Subcutaneous adipose tissue (tissue), 4 donors: Measurements from ENCODE around the gene TMOD3. TPM values are rescaled to one million over a fixed set of nuclear protein-coding genes. Genes with fewer than 3 reads are reported as not detected.

Source experiments
- CTCF ChIP-seq: fragments of 450-650 bp; IDR thresholded peaks from one replicate; pipeline ENCODE4 v1.5.1; 2016; ENCODE audit warnings: low read depth, mild to moderate bottlenecking, control low read depth, antibody characterized with exemption, moderate library complexity
- total RNA-seq, 4 donors: library from RNA; depleted of rRNA; stranded (reverse); fragments of >200 nt; gene quantifications; one replicate each; pipeline ENCODE4 v1.1.0, GENCODE V29; 2016

Gene TMOD3
- total RNA-seq, 4 donors from 2014 or later: 26.7 to 37.3 (median 30.2) TPM

GRCh38 chr15:51796847-51797401 is 32.5 kb upstream of the TMOD3 start:
- TF ChIP-seq CTCF: no peak

- TF ChIP-seq CTCF: no peak
These were observed 31.2 kb upstream of the TMOD3 start for GRCh38 chr15:51798281-51798680.

- TF ChIP-seq CTCF: no peak
These were observed 29.9 kb upstream of the TMOD3 start for GRCh38 chr15:51799282-51800252.

GRCh38 chr15:51801391-51801835 is 28.0 kb upstream of the TMOD3 start:
- TF ChIP-seq CTCF: no peak

- no peak for TF ChIP-seq CTCF
These were observed 26.9 kb upstream of the TMOD3 start for GRCh38 chr15:51802593-51802992.

GRCh38 chr15:51803965-51804364 is 25.5 kb upstream of the TMOD3 start:
- no peak for TF ChIP-seq CTCF

GRCh38 chr15:51806123-51806522 is 23.3 kb upstream of the TMOD3 start:
- no peak for TF ChIP-seq CTCF
